H1 (cell line): ENCODE data around the gene STARD7. TPM values are rescaled to one million over a fixed set of nuclear protein-coding genes. Genes with fewer than 3 reads are reported as not detected.

Experiments
- E2F6 ChIP-seq: IDR thresholded peaks from 2 replicates; pipeline ENCODE4 v1.6.1; 2012; ENCODE audit warnings: inconsistent platforms
- MAFK ChIP-seq: IDR thresholded peaks from 2 replicates; pipeline ENCODE4 v1.6.1; 2012; ENCODE audit warnings: low read depth, mild to moderate bottlenecking, improper control_type of control experiment, low read length
- SIN3A ChIP-seq, 2 experiments: IDR thresholded peaks in 1 of 2; conservative IDR thresholded peaks in 1 of 2; 2 replicates each; pipeline ENCODE4 v1.6.1; 2011 to 2012; ENCODE audit warnings: low read length in 2 of 2, improper control_type of control experiment in 1 of 2, low read depth in 1 of 2, mild to moderate bottlenecking in 1 of 2
- SP4 ChIP-seq: IDR thresholded peaks from 2 replicates; pipeline ENCODE4 v1.6.1; 2012; ENCODE audit warnings: low read length, inconsistent platforms
- YY1 ChIP-seq: IDR thresholded peaks from 2 replicates; pipeline ENCODE4 v1.6.1; 2011; ENCODE audit warnings: low read depth, mild to moderate bottlenecking, low read length
- polyA plus RNA-seq, 7 experiments: library from polyadenylated mRNA; depleted of rRNA in 3 of 7; stranded (reverse) in 5 of 7; unstranded in 2 of 7; fragments of >200 nt in 5 of 7; fragments of 200-250 nt in 2 of 7; gene quantifications; 1 replicate in 5 of 7; 2 replicates in 1 of 7; 4 replicates in 1 of 7; pipeline versions ENCODE4 v1.2.1 to v1.2.3, GENCODE V29; 2011 to 2013; ENCODE audit warnings: missing spikeins in 2 of 7, mixed read lengths in 2 of 7
- total RNA-seq: library from RNA; stranded (reverse); fragmentation: NEBNext Ultra II Directional; extraction: Animal tissue kit (Norgen Biotek cat#: 25700); gene quantifications from 2 replicates; pipeline ENCODE4 v1.2.1, GENCODE V29; 2021

Gene STARD7
- total and polyA plus RNA-seq, 2 of the 8 experiments (the other 6 are each of a cell fraction or from before 2014, with no cell fraction given) = 89.1 to 200 TPM

GRCh38 chr2:96159084-96159830 is 49.4 kb downstream of the STARD7 start (continued):
- TF ChIP-seq E2F6 (no peak), MAFK (no peak), YY1 (no peak), SIN3A (conservative IDR thresholded peaks at IDR 0.05 in 1 of 2, IDR thresholded peaks at IDR 0.05 in 1 of 2; ENCODE audit: low read depth in 1 of 2, low read length in 2 of 2) (no peak), SP4 (no peak)
